ENCODE measurements around the gene CARD11. TPM values are rescaled to one million over a fixed set of nuclear protein-coding genes. Genes with fewer than 3 reads are reported as not detected.

Gene CARD11
- total and polyA plus RNA-seq, 2 of the 4 experiments (the other 2 are of a cell fraction), result 0.18 to 0.26 TPM

DNA sequence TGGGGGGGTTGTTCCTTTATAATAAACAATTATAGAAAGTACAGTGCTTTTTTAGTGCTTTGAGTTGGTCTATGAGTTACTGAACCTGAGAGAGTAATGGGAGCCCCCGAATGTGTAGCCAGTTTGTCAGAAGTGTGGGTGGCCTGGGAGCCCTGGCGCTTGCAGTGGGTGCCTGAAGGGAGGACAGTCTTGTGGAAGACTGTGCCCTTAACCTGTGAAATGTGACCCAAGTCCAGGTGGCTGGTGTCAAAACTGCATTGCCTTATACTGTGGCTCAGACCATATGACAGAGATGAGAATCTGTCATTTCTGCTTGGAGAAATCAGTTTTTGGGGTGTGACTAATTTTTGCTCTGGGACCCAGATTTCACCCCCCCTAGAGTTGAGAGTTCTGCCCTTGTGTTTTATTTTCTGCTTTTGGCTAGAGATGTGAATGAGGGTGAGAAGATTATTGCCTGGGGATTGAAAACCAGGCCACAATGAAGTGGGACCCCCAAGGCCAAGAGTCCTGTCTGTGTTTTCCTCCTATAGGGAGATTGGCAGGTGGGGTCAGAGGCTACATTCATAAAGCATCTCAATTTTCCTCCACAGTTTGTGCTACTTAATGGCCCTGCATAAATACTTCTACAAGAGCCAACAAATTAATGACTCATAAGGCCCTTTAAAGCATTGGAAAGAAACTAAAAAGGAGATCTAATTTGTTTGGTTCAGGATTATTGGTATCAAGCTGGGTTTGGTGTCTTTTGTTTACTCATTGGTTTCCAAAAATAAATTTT lies 24.1 kb upstream of the CARD11 start:
- H3K4ac ChIP-seq (ENCODE audit: low read depth, low read length), result no peak overlapping the region
- no peak overlapping the region for H2BK20ac ChIP-seq (ENCODE audit: low read depth, low read length)
- BruUV-seq (replicated peaks), result no TSS peak
- H3K9ac ChIP-seq (ENCODE audit: low read depth, low read length), result no peak overlapping the region
- no peak overlapping the region for H3K23ac ChIP-seq (ENCODE audit: low read depth, low read length)
- DNase-seq (no peak), ATAC-seq (ENCODE audit: low read depth) (no peak)
- no peak overlapping the region for H2BK120ac ChIP-seq (ENCODE audit: low read depth, low read length)
- no peak overlapping the region for H4K91ac ChIP-seq (ENCODE audit: insufficient read depth, low read depth, low read length)
- H3K27me3 ChIP-seq (ENCODE audit: control insufficient read depth, insufficient read depth, low read length), result peaks cover 1% of the 10 kb centered on the region; the same call in 1 of the 2 replicates
- in situ Hi-C loops (cut with MboI; ENCODE audit: low sequenced_read_pairs) (no loop called here), dilution Hi-C loops (cut with HindIII; ENCODE audit: low sequenced_read_pairs, unreplicated experiment) (no loop called here), intact Hi-C loops (cut with micrococcal nuclease) (loop anchor here (5.0 kb wide), 1 partner anchor 90 kb away; no protein-coding TSS in a partner anchor)
- no peaks in the 10 kb centered on the region for H4K20me1 ChIP-seq (ENCODE audit: insufficient read depth, low read length)
- no peaks in the 10 kb centered on the region for H3K36me3 ChIP-seq (ENCODE audit: control insufficient read depth, insufficient read depth, low read length)
- POLR2A ChIA-PET (ENCODE audit: unreplicated experiment), result no interaction called here
- WGBS, 2 experiments (ENCODE audit: extremely low coverage in 2 of 2, insufficient read length in 1 of 2), result no CpG with 5 or more reads among the region's 2 CpGs
- no peak overlapping the region for H4K8ac ChIP-seq (ENCODE audit: low read depth in 2 of 2, low read length in 2 of 2)
- H2BK5ac ChIP-seq (ENCODE audit: low read depth, low read length, poor library complexity, severe bottlenecking), result no peak overlapping the region
- H4K5ac ChIP-seq (ENCODE audit: low read depth, low read length), result no peak overlapping the region
- H3K4me3 ChIP-seq (ENCODE audit: insufficient read depth, low read depth, low read length), result no peak overlapping the region
- no peaks in the 10 kb centered on the region for H3K4me1 ChIP-seq (ENCODE audit: control insufficient read depth, insufficient read depth, low read length)
- no peaks in the 10 kb centered on the region for H3K79me1 ChIP-seq (ENCODE audit: low read depth in 1 of 2, low read length in 2 of 2)
- no peak overlapping the region for H3K56ac ChIP-seq (ENCODE audit: extremely low read depth, insufficient read depth, low read length)
- no peak overlapping the region for H2AK9ac ChIP-seq (replicated peaks; ENCODE audit: low read depth, low read length, poor library complexity)
- TF ChIP-seq, protein P1, sequence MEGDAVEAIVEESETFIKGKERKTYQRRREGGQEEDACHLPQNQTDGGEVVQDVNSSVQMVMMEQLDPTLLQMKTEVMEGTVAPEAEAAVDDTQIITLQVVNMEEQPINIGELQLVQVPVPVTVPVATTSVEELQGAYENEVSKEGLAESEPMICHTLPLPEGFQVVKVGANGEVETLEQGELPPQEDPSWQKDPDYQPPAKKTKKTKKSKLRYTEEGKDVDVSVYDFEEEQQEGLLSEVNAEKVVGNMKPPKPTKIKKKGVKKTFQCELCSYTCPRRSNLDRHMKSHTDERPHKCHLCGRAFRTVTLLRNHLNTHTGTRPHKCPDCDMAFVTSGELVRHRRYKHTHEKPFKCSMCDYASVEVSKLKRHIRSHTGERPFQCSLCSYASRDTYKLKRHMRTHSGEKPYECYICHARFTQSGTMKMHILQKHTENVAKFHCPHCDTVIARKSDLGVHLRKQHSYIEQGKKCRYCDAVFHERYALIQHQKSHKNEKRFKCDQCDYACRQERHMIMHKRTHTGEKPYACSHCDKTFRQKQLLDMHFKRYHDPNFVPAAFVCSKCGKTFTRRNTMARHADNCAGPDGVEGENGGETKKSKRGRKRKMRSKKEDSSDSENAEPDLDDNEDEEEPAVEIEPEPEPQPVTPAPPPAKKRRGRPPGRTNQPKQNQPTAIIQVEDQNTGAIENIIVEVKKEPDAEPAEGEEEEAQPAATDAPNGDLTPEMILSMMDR (conservative IDR thresholded peaks at IDR 0.05; ENCODE audit: low read depth, low read length), result no peak
- TF ChIP-seq RCOR1 (IDR thresholded peaks at IDR 0.05; ENCODE audit: insufficient replicate concordance, low read length), result no peak
- no peak for TF ChIP-seq FOS (IDR thresholded peaks at IDR 0.05; ENCODE audit: low read depth, low read length)
- TF ChIP-seq CEBPB (IDR thresholded peaks at IDR 0.05; ENCODE audit: low read depth, low read length), result no peak
- no peak for TF ChIP-seq USF2 (IDR thresholded peaks at IDR 0.05; ENCODE audit: low read depth, low read length)
- no peak for TF ChIP-seq MAFK (IDR thresholded peaks at IDR 0.05; ENCODE audit: low read depth, low read length)
- no peaks in the 10 kb centered on the region for H3K9me3 ChIP-seq (ENCODE audit: control insufficient read depth, insufficient read depth, low read length)
- H3K4me2 ChIP-seq (ENCODE audit: low read depth, low read length), result no peak overlapping the region
- no peak overlapping the region for H3K18ac ChIP-seq (ENCODE audit: low read depth, low read length)
- H2AK5ac ChIP-seq (ENCODE audit: low read depth, low read length), result no peak overlapping the region
- H2AFZ ChIP-seq (replicated peaks; ENCODE audit: low read length, poor library complexity), result no peak overlapping the region
- H3K9me1 ChIP-seq (ENCODE audit: insufficient read depth, low read length), result no peaks in the 10 kb centered on the region
- CTCF ChIA-PET, result no interaction called here
- H3K14ac ChIP-seq (replicated peaks; ENCODE audit: low read depth, low read length), result no peak overlapping the region
- H2BK15ac ChIP-seq (ENCODE audit: low read depth, low read length), result no peak overlapping the region
- no peak overlapping the region for H3K27ac ChIP-seq (ENCODE audit: insufficient read depth, low read length)

Data from IMR-90 (cell line).